ENCODE results near the gene ELOVL7.
"Not testable (repeated sequence)": the region's sequence is repeated elsewhere in the genome, so short reads cannot be mapped to it uniquely, and the experiment has no call there.

Gene ELOVL7

GRCh38 chr5:60829490-60830266, 14.4 kb downstream of the ELOVL7 start:
- DNase-seq = no peak

DNA sequence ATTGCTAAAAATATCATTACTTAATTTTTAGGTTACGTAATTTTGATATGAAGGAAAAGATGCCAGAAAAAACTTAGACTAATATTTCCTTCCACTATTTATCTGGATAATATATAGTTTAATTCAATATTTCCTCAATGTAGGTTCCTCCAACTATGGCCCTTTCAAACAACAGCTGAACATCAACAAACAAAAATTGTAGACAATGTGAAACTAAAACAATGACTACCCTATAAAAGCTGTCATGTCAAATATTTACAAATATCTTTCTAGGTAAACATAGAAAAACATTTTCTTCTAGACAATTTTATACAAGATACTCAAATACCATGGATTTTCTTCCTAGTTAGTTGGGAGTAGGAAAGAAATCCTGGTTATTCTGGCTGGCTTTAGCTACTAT, 16.9 kb downstream of the ELOVL7 start:
- DNase-seq = no peak

- no peak for DNase-seq
Observed at GRCh38 chr5:60826653-60827052, 17.4 kb downstream of the ELOVL7 start.

DNA sequence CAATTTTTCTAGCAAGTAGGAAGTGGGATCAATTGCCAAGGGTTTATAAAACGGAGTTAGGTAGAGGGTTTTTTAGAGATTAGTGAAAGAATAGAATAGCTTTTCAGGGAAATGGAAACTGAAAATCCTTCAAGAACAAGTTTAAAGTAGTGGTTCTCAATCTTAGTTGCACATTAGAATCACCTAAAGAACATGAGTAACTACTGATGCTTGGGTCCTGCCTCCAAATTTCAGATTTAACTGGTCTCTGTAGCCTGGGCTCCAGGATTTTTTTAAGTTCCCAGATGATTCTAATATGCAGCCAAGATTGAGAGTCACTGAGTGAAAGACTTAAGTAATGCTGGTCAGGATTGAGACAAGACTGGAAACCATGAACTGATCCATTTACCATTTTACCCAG, 20.5 kb downstream of the ELOVL7 start:
- no peak for DNase-seq

GRCh38 chr5:60822285-60822556, 21.8 kb downstream of the ELOVL7 start:
- no peak for DNase-seq

- no peak for DNase-seq
Observed at GRCh38 chr5:60821488-60822284, 22.4 kb downstream of the ELOVL7 start.

- DNase-seq = no peak
Observed at GRCh38 chr5:60820593-60821487, 23.2 kb downstream of the ELOVL7 start.

GRCh38 chr5:60816138-60816537, 27.9 kb downstream of the ELOVL7 start:
- not testable (repeated sequence) for DNase-seq

DNA sequence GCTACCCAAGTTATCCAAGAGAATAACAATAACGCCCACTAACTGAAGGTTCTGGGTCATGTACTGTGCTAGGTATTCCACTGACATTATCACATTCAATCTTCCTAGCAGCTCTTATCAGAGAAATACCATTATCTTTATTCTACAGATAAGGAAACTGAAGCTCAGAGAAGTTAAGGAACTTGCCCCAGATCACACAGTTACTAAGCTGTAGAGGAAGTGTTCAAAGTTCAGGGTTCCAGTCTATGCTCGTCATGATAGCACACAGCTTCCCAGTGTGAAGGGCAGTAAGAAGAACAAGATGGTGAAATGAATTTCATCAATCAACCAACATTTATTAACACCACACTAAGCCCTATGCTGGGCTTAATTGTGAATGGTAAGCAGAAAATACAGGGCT, 29.6 kb downstream of the ELOVL7 start:
- DNase-seq = no peak

- DNase-seq = no peak
Observed at GRCh38 chr5:60812426-60812825, 31.6 kb downstream of the ELOVL7 start.

GRCh38 chr5:60811105-60811504, 33.0 kb downstream of the ELOVL7 start:
- DNase-seq = no peak

GRCh38 chr5:60810438-60811085, 33.5 kb downstream of the ELOVL7 start:
- no peak for DNase-seq

DNA sequence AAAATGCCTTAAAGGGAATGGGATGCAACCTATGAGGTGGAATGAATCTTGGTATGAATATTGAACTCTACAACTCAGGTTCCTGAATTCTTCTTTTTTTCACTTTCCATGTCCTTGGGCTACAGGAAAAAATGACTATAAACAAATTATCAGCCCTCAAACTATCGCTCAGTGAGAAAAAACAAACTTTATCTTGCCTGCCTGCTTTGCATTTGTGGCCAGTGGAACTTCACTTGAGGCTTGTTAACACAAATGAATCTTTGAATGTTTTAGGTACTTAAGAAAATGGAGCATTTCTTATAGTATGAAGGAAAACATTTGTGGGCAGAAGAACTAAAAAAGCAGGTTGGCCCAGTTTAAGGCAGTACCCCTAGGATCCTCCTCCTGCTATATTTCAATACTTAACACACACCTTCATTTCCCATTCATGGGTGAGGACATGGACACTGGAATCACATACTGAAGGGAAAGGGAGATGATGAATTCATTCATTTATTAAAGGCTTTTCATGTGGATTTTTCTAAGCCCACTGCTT, 34.1 kb downstream of the ELOVL7 start:
- DNase-seq = no peak

GRCh38 chr5:60806591-60807243, 37.4 kb downstream of the ELOVL7 start:
- DNase-seq = no peak

- no peak for DNase-seq
Observed at GRCh38 chr5:60805463-60805862, 38.6 kb downstream of the ELOVL7 start.

DNA sequence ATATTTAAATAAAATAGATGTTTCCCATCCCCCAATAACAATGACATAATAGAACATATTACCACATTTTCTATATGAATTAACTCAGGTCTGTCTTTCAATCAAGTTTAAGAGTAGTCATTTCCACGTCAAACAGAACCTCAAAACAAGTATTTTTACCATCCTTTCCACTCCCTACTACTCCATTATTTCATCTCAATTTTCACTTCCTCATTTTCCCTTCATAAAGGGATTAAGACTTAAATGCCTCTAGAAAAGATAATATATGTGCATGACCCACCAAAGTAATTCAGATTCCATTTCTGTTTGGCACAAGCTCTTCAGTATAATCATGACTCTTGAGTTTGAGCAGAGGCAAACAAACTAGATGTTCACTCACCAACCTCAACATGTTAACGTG, 40.4 kb downstream of the ELOVL7 start:
- DNase-seq = no peak

GRCh38 chr5:60802986-60803385, 41.1 kb downstream of the ELOVL7 start:
- DNase-seq = no peak

DNA sequence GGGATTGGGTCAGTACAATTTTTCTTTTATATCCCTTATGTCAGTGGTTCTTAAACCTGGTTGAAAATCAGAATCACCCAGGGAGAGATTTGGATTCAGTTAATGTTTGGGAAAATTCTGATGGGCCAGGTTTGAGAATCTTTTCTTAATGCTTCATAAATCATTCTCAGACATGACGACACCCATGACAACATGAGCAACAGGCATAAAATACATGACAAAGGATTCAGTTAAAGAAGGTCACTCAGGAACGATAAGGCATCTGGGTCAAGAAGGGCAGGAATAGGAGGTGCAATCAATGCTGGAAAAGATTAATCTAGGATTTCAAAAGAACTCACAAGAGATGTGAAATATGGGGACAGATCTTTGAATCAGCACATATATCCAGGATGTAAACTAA, 41.8 kb downstream of the ELOVL7 start:
- no peak for DNase-seq

- DNase-seq = no peak
Observed at GRCh38 chr5:60797482-60798153, 46.5 kb downstream of the ELOVL7 start.

DNA sequence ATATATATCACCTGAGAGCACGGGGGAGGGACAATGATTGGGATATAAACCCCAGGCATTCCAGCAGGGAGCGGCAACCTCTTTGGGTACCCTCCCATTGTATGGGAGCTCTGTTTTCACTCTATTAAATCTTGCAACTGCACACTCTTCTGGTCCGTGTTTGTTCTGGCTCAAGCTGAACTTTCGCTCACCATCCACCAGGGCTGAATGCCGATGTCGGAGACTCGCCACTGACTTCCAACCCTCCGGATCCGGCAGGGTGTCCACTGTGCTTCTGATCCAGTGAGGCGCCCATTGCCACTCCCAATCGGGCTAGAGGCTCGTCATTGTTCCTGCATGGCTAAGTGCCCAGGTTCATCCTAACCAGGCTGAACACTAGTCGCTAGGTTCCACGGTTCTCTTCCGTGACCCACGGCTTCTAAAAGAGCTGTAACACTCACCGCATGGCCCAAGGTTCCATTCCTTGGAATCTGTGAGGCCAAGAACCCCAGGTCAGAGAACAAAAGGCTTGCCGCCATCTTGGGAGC, 48.6 kb downstream of the ELOVL7 start:
- DNase-seq = not testable (repeated sequence)

DNA sequence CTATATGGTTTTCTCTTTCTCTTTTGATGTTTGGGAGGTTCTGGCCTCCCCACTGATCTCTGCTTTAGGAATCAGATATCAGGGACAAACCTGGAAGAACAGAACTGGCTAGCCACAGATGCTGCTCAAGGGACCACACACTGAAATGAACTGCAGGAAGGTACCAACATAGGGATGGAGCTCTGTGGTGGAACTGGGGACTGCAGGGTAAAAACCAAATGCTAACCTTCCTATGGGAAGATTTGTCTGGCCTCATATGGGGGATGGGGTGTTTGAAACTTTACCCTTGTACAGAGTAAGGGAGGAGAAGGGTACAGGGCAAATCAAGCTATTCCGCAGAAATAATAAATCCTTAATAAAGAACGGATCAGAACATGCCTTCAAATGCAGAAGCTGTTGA, 49.4 kb downstream of the ELOVL7 start:
- DNase-seq = no peak
